ENCODE measurements around the gene KSR2. TPM values are rescaled to one million over a fixed set of nuclear protein-coding genes. Genes with fewer than 3 reads are reported as not detected.

Gene KSR2
- total and polyA plus RNA-seq, 2 of the 13 experiments (the other 11 are each of a cell fraction or from before 2014, with no cell fraction given), result 0.02 TPM; not detected in 1

DNA sequence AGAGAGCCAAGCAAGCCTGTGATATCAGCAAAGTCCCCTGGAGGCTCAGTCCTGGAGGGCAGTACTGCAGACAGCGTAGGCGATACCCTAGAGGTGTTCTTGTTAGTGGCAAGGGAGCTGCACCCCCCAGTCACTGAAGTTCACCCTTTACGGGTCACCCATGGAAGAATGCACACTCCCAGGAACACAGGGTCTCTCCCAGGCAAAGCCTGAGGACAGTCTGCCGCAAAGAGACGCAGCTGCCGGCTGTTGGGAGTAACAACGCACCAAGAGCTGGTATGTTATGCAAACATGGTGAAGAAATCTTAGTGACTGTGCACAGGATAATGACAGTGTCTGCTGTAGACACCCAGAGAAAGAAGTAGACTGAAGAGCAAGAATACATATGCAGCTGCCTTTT is 563.9 kb downstream of the KSR2 start:
- H4K20me1 ChIP-seq (ENCODE audit: insufficient read depth, low read length), result no peaks in the 10 kb centered on the region
- H3K27me3 ChIP-seq (ENCODE audit: control insufficient read depth in 1 of 2, insufficient read depth in 2 of 2, low read length in 2 of 2), result no peaks in the 10 kb centered on the region
- in situ Hi-C loops (cut with HindIII; ENCODE audit: extremely low pct_ligation_motif_present, low pct_unique_long_range_greater_than_20kb) (no loop called here), intact Hi-C loops (cut with micrococcal nuclease; ENCODE audit: unreplicated experiment) (no loop called here)
- POLR2A ChIA-PET, result no interaction called here
- TF ChIP-seq PHB2 (IDR thresholded peaks at IDR 0.05; ENCODE audit: partially characterized antibody), result no peak
- TF ChIP-seq ZSCAN31 (CRISPR knock-in tag; IDR thresholded peaks at IDR 0.05; ENCODE audit: low read depth), result no peak
- no peak for TF ChIP-seq NR2C2 (CRISPR knock-in tag; IDR thresholded peaks at IDR 0.05; ENCODE audit: borderline replicate concordance)
- H3K9ac ChIP-seq (ENCODE audit: insufficient read depth, low read depth, low read length), result no peak overlapping the region
- no peak overlapping the region for H2AFZ ChIP-seq (ENCODE audit: low read length)
- DNase-seq (ENCODE audit: low spot score) (no peak), ATAC-seq (no peak), FAIRE-seq (no peak)
- no peaks in the 10 kb centered on the region for H3K9me3 ChIP-seq (ENCODE audit: low read length)
- H3K79me2 ChIP-seq (ENCODE audit: insufficient read depth, low read length), result no peaks in the 10 kb centered on the region
- BruUV-seq (replicated peaks), result no TSS peak
- H3K36me3 ChIP-seq (replicated peaks in 1 of 2; ENCODE audit: control insufficient read depth in 1 of 2, insufficient read depth in 2 of 2, low read length in 2 of 2), result no peaks in the 10 kb centered on the region
- no peaks in the 10 kb centered on the region for H3K4me1 ChIP-seq (ENCODE audit: insufficient read depth, low read length)
- no peak overlapping the region for H3K27ac ChIP-seq (ENCODE audit: extremely low read length, insufficient read depth, low read length)
- CTCF ChIA-PET (ENCODE audit: low intra/inter-chr PET ratio, low total read pairs), result no interaction called here
- no peak overlapping the region for H3K4me3 ChIP-seq (replicated peaks in 1 of 3; ENCODE audit: insufficient read depth in 1 of 3, low read depth in 2 of 3, low read length in 3 of 3)
- WGBS (ENCODE audit: low lambda C conversion rate), result 14% methylated on average over 6 of the region's 7 CpGs
- H3K4me2 ChIP-seq (ENCODE audit: low read depth, low read length), result no peak overlapping the region

- Histone ChIP-seq H3K79me2 (ENCODE audit: insufficient read depth, low read length) (no peaks in the 10 kb centered on the region), H4K20me1 (ENCODE audit: insufficient read depth, low read length) (no peaks in the 10 kb centered on the region), H3K9ac (ENCODE audit: insufficient read depth, low read depth, low read length) (no peak overlapping the region), H3K4me1 (ENCODE audit: insufficient read depth, low read length) (no peaks in the 10 kb centered on the region), H3K4me2 (ENCODE audit: low read depth, low read length) (no peak overlapping the region), H3K36me3 (replicated peaks in 1 of 2; ENCODE audit: control insufficient read depth in 1 of 2, insufficient read depth in 2 of 2, low read length in 2 of 2) (no peaks in the 10 kb centered on the region), H3K27ac (ENCODE audit: extremely low read length, insufficient read depth, low read length) (no peak overlapping the region), H3K27me3 (ENCODE audit: control insufficient read depth in 1 of 2, insufficient read depth in 2 of 2, low read length in 2 of 2) (no peaks in the 10 kb centered on the region), H3K4me3 (replicated peaks in 1 of 3; ENCODE audit: insufficient read depth in 1 of 3, low read depth in 2 of 3, low read length in 3 of 3) (no peak overlapping the region), H3K9me3 (ENCODE audit: low read length) (no peaks in the 10 kb centered on the region), H2AFZ (ENCODE audit: low read length) (no peak overlapping the region)
- no peak for TF ChIP-seq TCF7 (IDR thresholded peaks at IDR 0.05; ENCODE audit: low read depth)
- TF ChIP-seq HNRNPK (IDR thresholded peaks at IDR 0.05; ENCODE audit: low read depth, low read length, poor library complexity, severe bottlenecking), result no peak
- no TSS peak for BruUV-seq (replicated peaks)
- ATAC-seq (no peak), DNase-seq (ENCODE audit: low spot score) (no peak), FAIRE-seq (no peak)
- CTCF ChIA-PET (ENCODE audit: low intra/inter-chr PET ratio, low total read pairs), result no interaction called here
- in situ Hi-C loops (cut with HindIII; ENCODE audit: extremely low pct_ligation_motif_present, low pct_unique_long_range_greater_than_20kb), result no loop called here
- 12% methylated on average over 4 of the region's 4 CpGs for WGBS (ENCODE audit: low lambda C conversion rate)
- POLR2A ChIA-PET, result no interaction called here
- intact Hi-C loops (cut with micrococcal nuclease; ENCODE audit: unreplicated experiment), result no loop called here
Observed at GRCh38 chr12:117404203-117404853, 564.5 kb downstream of the KSR2 start.

Measured in HepG2 (cell line).